ENCODE data around the gene TSGA10.
"Not testable (repeated sequence)": the region's sequence is repeated elsewhere in the genome, so short reads cannot be mapped to it uniquely, and the experiment has no call there.

TSGA10 gene

GRCh38 chr2:99169534-99169933, 14.8 kb upstream of the TSGA10 start:
- H3K4me1 Mint-ChIP-seq = peaks cover 36% of the 10 kb centered on the region
- peak overlapping the region; percentile 35 for H3K27ac Mint-ChIP-seq
- no peak overlapping the region for H3K4me3 Mint-ChIP-seq
- peaks cover 15% of the 10 kb centered on the region for H3K36me3 Mint-ChIP-seq
- no peaks in the 10 kb centered on the region for H3K27me3 Mint-ChIP-seq
- H3K9me3 Mint-ChIP-seq = no peaks in the 10 kb centered on the region

- no peaks in the 10 kb centered on the region for H3K27me3 Mint-ChIP-seq
- peaks cover 20% of the 10 kb centered on the region for H3K36me3 Mint-ChIP-seq
- H3K27ac Mint-ChIP-seq = peak overlapping the region; percentile 38
- no peaks in the 10 kb centered on the region for H3K9me3 Mint-ChIP-seq
- H3K4me1 Mint-ChIP-seq = peaks cover 19% of the 10 kb centered on the region
- no peak overlapping the region for H3K4me3 Mint-ChIP-seq
These were observed 11.5 kb upstream of the TSGA10 start for GRCh38 chr2:99166218-99166617.

- Mint-ChIP-seq H3K9me3 (no peaks in the 10 kb centered on the region), H3K36me3 (peaks cover 20% of the 10 kb centered on the region), H3K27ac (peak overlapping the region; percentile 68), H3K4me3 (no peak overlapping the region), H3K4me1 (peaks cover 42% of the 10 kb centered on the region), H3K27me3 (no peaks in the 10 kb centered on the region)
These were observed 4.9 kb upstream of the TSGA10 start for GRCh38 chr2:99159594-99159993.

- no peaks in the 10 kb centered on the region for H3K9me3 Mint-ChIP-seq
- peaks cover 38% of the 10 kb centered on the region for H3K4me1 Mint-ChIP-seq
- no peak overlapping the region for H3K4me3 Mint-ChIP-seq
- peak overlapping the region; percentile 16 for H3K27ac Mint-ChIP-seq
- peaks cover 18% of the 10 kb centered on the region for H3K36me3 Mint-ChIP-seq
- H3K27me3 Mint-ChIP-seq = no peaks in the 10 kb centered on the region
These were observed 3.9 kb upstream of the TSGA10 start for GRCh38 chr2:99158599-99158998.

- Mint-ChIP-seq H3K27ac (no peak overlapping the region), H3K36me3 (peaks cover 13% of the 10 kb centered on the region), H3K4me3 (no peak overlapping the region)
These were observed 2.1 kb upstream of the TSGA10 start for GRCh38 chr2:99156891-99157290.

GRCh38 chr2:99153921-99154604, 679 bp downstream of the TSGA10 start:
- Mint-ChIP-seq H3K36me3 (peaks cover 9% of the 10 kb centered on the region), H3K27me3 (no peaks in the 10 kb centered on the region), H3K27ac (peak overlapping the region; percentile 98), H3K4me1 (peaks cover 39% of the 10 kb centered on the region), H3K9me3 (no peaks in the 10 kb centered on the region), H3K4me3 (no peak overlapping the region)

More at GRCh38 chr2:99156891-99157290, 2.1 kb upstream of the TSGA10 start:
- Mint-ChIP-seq H3K4me1 (peaks cover 37% of the 10 kb centered on the region), H3K9me3 (no peaks in the 10 kb centered on the region), H3K27me3 (no peaks in the 10 kb centered on the region)

GRCh38 chr2:99152199-99152895, 2.4 kb downstream of the TSGA10 start:
- Mint-ChIP-seq H3K36me3 (peaks cover 4% of the 10 kb centered on the region), H3K27me3 (no peaks in the 10 kb centered on the region), H3K4me1 (peaks cover 29% of the 10 kb centered on the region), H3K27ac (no peak overlapping the region), H3K9me3 (no peaks in the 10 kb centered on the region), H3K4me3 (no peak overlapping the region)

- Mint-ChIP-seq H3K27ac (peak overlapping the region; percentile 19), H3K9me3 (no peaks in the 10 kb centered on the region), H3K27me3 (no peaks in the 10 kb centered on the region), H3K36me3 (peaks cover 2% of the 10 kb centered on the region), H3K4me1 (peaks cover 13% of the 10 kb centered on the region), H3K4me3 (no peak overlapping the region)
These were observed 4.0 kb downstream of the TSGA10 start for GRCh38 chr2:99150706-99151105.

GRCh38 chr2:99141110-99142108, 13.3 kb downstream of the TSGA10 start, which contains the start of gene C2orf15:
C2orf15 (plus strand) TSS chr2:99141707; CDS start chr2:99150559, 8,852 bp downstream.
- Mint-ChIP-seq H3K27ac (peak within 1 kb of the TSS; percentile 97), H3K9me3 (peaks cover 7% of the 10 kb centered on the region), H3K4me1 (peaks cover 18% of the 10 kb centered on the region), H3K4me3 (peak within 1 kb of the TSS; percentile 96), H3K36me3 (peaks cover 9% of the 10 kb centered on the region), H3K27me3 (no peaks in the 10 kb centered on the region)

GRCh38 chr2:99140860-99141109, 14.0 kb downstream of the TSGA10 start:
- Mint-ChIP-seq H3K36me3 (peaks cover 12% of the 10 kb centered on the region), H3K4me3 (peak overlapping the region; percentile 96), H3K4me1 (peaks cover 18% of the 10 kb centered on the region), H3K27me3 (no peaks in the 10 kb centered on the region), H3K9me3 (peaks cover 7% of the 10 kb centered on the region), H3K27ac (peak overlapping the region; percentile 77)

GRCh38 chr2:99140056-99140859, 14.5 kb downstream of the TSGA10 start:
- peaks cover 18% of the 10 kb centered on the region for H3K4me1 Mint-ChIP-seq
- peaks cover 7% of the 10 kb centered on the region for H3K9me3 Mint-ChIP-seq
- H3K36me3 Mint-ChIP-seq = peaks cover 12% of the 10 kb centered on the region
- peak overlapping the region; percentile 77 for H3K27ac Mint-ChIP-seq
- H3K4me3 Mint-ChIP-seq = peak overlapping the region; percentile 96
- no peaks in the 10 kb centered on the region for H3K27me3 Mint-ChIP-seq

- Mint-ChIP-seq H3K4me1 (peaks cover 18% of the 10 kb centered on the region), H3K9me3 (peaks cover 7% of the 10 kb centered on the region), H3K36me3 (peaks cover 16% of the 10 kb centered on the region), H3K27ac (no peak overlapping the region), H3K4me3 (no peak overlapping the region), H3K27me3 (no peaks in the 10 kb centered on the region)
These were observed 15.7 kb downstream of the TSGA10 start for GRCh38 chr2:99139003-99139402.

GRCh38 chr2:99135044-99135556, 19.6 kb downstream of the TSGA10 start:
- H3K4me3 Mint-ChIP-seq, H3K27ac Mint-ChIP-seq, H3K27me3 Mint-ChIP-seq: not testable (repeated sequence)
- peaks cover 25% of the 10 kb centered on the region for H3K9me3 Mint-ChIP-seq
- H3K4me1 Mint-ChIP-seq = peaks cover 11% of the 10 kb centered on the region
- H3K36me3 Mint-ChIP-seq = peaks cover 27% of the 10 kb centered on the region

GRCh38 chr2:99127981-99128380, 26.8 kb downstream of the TSGA10 start:
- Mint-ChIP-seq H3K27ac (no peak overlapping the region), H3K9me3 (peaks cover 59% of the 10 kb centered on the region), H3K4me3 (no peak overlapping the region), H3K4me1 (no peaks in the 10 kb centered on the region), H3K36me3 (peaks cover 54% of the 10 kb centered on the region), H3K27me3 (no peaks in the 10 kb centered on the region)

GRCh38 chr2:99112617-99113016, 42.1 kb downstream of the TSGA10 start:
- Mint-ChIP-seq H3K4me3 (no peak overlapping the region), H3K9me3 (no peaks in the 10 kb centered on the region), H3K27ac (no peak overlapping the region), H3K27me3 (no peaks in the 10 kb centered on the region), H3K36me3 (peaks cover 2% of the 10 kb centered on the region), H3K4me1 (no peaks in the 10 kb centered on the region)
